Activated naive CD4-positive, alpha-beta T cell treated with Interleukin-2 at 50 U/mL for 16 hours (primary cell): Measurements from ENCODE around the gene ZNF532.
A peak's percentile ranks its signal among the peaks of the same experiment; 100 is the strongest.
"Not testable (repeated sequence)": the region's sequence is repeated elsewhere in the genome, so short reads cannot be mapped to it uniquely, and the experiment has no call there.

Experiments used
- DNase-seq: peaks from one replicate; pipeline ENCODE4 v3.0.0-alpha.2; 2020

The ZNF532 gene

GRCh38 chr18:58851856-58852255 is 12.8 kb upstream of the ZNF532 start:
- no peak for DNase-seq

- no peak for DNase-seq
Observed at GRCh38 chr18:58852629-58853028, 12.0 kb upstream of the ZNF532 start.

- DNase-seq = no peak
Observed at GRCh38 chr18:58853561-58853960, 11.1 kb upstream of the ZNF532 start.

GRCh38 chr18:58855521-58855920 is 9.2 kb upstream of the ZNF532 start:
- not testable (repeated sequence) for DNase-seq

GRCh38 chr18:58856881-58857280 is 7.8 kb upstream of the ZNF532 start:
- DNase-seq = no peak

GRCh38 chr18:58858591-58859468 is 5.8 kb upstream of the ZNF532 start:
- DNase-seq = no peak

- no peak for DNase-seq
Observed at GRCh38 chr18:58859907-58860306, 4.8 kb upstream of the ZNF532 start.

- no peak for DNase-seq
Observed at GRCh38 chr18:58860747-58861231, 3.9 kb upstream of the ZNF532 start.

- DNase-seq = no peak
Observed at GRCh38 chr18:58861353-58861752, 3.3 kb upstream of the ZNF532 start.

GRCh38 chr18:58861861-58862301 is 2.8 kb upstream of the ZNF532 start:
- DNase-seq = no peak

GRCh38 chr18:58862356-58862755 is 2.3 kb upstream of the ZNF532 start:
- DNase-seq = no peak

GRCh38 chr18:58862851-58863538 is 1.7 kb upstream of the ZNF532 start:
- no peak for DNase-seq

- DNase-seq = peak; percentile 24
Observed at GRCh38 chr18:58863539-58864145, 1.0 kb upstream of the ZNF532 start.

GRCh38 chr18:58865033-58865590 is 435 bp downstream of the ZNF532 start:
- no peak for DNase-seq

GRCh38 chr18:58865701-58866065 is 1.0 kb downstream of the ZNF532 start:
- DNase-seq = no peak

- DNase-seq = no peak
Observed at GRCh38 chr18:58866066-58866772, 1.5 kb downstream of the ZNF532 start.

- DNase-seq = no peak
Observed at GRCh38 chr18:58866773-58867150, 2.1 kb downstream of the ZNF532 start.

GRCh38 chr18:58867281-58867961 is 2.7 kb downstream of the ZNF532 start:
- DNase-seq = no peak

- DNase-seq = no peak
Observed at GRCh38 chr18:58868440-58868839, 3.8 kb downstream of the ZNF532 start.

- no peak for DNase-seq
Observed at GRCh38 chr18:58870130-58870529, 5.5 kb downstream of the ZNF532 start.

GRCh38 chr18:58870621-58871020 is 5.9 kb downstream of the ZNF532 start:
- DNase-seq = no peak
